ENCODE measurements around the gene FGF18. TPM values are rescaled to one million over a fixed set of nuclear protein-coding genes. Genes with fewer than 3 reads are reported as not detected.

FGF18 gene
- total RNA-seq, 1 donor from 2014 or later = 1.2 TPM

DNA sequence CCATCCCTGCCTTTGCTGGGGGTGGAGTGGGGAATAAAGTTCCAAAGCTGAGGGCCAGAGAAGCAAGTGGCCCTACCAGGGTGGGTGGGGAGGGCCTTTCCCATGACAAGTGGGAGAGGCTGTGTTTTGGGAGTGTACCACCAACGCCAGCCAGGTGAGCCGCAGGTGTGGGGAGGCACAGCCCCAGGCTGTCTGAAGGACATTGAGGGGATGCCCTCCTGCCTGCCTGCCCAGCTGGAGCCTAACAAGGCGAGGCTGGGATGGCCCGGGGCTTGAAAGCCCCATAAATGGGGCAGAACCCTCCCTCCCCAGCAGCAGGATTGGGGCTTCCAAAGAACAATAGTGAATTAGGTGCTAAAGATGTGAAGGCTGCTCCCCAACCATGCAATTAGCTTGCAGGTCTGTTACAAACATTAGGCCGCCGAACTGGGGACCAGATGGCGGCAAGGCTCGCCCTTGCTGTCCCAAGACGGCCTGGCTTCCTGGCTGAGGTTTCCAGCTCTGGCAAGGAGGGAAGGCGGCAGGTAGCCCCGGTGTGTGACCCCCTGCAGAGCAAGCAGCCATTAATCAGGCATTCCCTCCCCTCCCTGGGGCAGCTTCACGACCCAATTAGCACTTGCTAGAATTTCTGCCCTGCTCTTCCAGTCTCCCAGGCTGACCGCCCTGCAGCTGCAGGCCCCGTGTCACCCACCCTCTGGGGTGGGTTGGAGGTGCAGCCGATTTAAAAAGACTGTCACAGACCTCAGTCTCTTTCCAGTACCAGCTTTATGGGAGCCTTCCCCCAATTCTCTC is 42.9 kb downstream of the FGF18 start:
- Histone ChIP-seq H3K4me3 (ENCODE audit: insufficient read depth, low read depth, low read length) (no peak overlapping the region), H3K9ac (ENCODE audit: low read length) (no peak overlapping the region), H3K4me1 (ENCODE audit: insufficient read depth, low read length) (no peaks in the 10 kb centered on the region), H3K36me3 (ENCODE audit: insufficient read depth, low read length) (no peaks in the 10 kb centered on the region), H3K9me3 (ENCODE audit: insufficient read depth, low read depth, low read length) (no peaks in the 10 kb centered on the region), H4K20me1 (ENCODE audit: insufficient read depth, low read length) (no peaks in the 10 kb centered on the region), H3K27me3 (ENCODE audit: insufficient read depth, low read length) (peaks cover 3% of the 10 kb centered on the region), H3K27ac (ENCODE audit: low read depth, low read length) (no peak overlapping the region), H2AFZ (ENCODE audit: low read depth, low read length) (no peak overlapping the region), H3K79me2 (ENCODE audit: insufficient read depth, low read length) (no peaks in the 10 kb centered on the region), H3K4me2 (ENCODE audit: low read length) (no peak overlapping the region)
- TF ChIP-seq, protein P1, sequence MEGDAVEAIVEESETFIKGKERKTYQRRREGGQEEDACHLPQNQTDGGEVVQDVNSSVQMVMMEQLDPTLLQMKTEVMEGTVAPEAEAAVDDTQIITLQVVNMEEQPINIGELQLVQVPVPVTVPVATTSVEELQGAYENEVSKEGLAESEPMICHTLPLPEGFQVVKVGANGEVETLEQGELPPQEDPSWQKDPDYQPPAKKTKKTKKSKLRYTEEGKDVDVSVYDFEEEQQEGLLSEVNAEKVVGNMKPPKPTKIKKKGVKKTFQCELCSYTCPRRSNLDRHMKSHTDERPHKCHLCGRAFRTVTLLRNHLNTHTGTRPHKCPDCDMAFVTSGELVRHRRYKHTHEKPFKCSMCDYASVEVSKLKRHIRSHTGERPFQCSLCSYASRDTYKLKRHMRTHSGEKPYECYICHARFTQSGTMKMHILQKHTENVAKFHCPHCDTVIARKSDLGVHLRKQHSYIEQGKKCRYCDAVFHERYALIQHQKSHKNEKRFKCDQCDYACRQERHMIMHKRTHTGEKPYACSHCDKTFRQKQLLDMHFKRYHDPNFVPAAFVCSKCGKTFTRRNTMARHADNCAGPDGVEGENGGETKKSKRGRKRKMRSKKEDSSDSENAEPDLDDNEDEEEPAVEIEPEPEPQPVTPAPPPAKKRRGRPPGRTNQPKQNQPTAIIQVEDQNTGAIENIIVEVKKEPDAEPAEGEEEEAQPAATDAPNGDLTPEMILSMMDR (IDR thresholded peaks at IDR 0.05; ENCODE audit: insufficient read depth, low read depth, low read length) = no peak
- no peak for TF ChIP-seq EZH2 (IDR thresholded peaks at IDR 0.05; ENCODE audit: insufficient read depth, low read length)
- Mint-ChIP-seq H3K27me3 (ENCODE audit: low read depth, unreplicated experiment) (peaks cover 41% of the 10 kb centered on the region), H3K9me3 (ENCODE audit: unreplicated experiment) (peaks cover 2% of the 10 kb centered on the region), H3K4me1 (ENCODE audit: low read depth, unreplicated experiment) (no peaks in the 10 kb centered on the region), H3K4me3 (ENCODE audit: unreplicated experiment) (no peak overlapping the region), H3K36me3 (ENCODE audit: low read depth, unreplicated experiment) (peaks cover 2% of the 10 kb centered on the region), H3K27ac (ENCODE audit: unreplicated experiment) (no peak overlapping the region)
- FAIRE-seq (no peak), DNase-seq (ENCODE audit: low read depth) (no peak)

DNA sequence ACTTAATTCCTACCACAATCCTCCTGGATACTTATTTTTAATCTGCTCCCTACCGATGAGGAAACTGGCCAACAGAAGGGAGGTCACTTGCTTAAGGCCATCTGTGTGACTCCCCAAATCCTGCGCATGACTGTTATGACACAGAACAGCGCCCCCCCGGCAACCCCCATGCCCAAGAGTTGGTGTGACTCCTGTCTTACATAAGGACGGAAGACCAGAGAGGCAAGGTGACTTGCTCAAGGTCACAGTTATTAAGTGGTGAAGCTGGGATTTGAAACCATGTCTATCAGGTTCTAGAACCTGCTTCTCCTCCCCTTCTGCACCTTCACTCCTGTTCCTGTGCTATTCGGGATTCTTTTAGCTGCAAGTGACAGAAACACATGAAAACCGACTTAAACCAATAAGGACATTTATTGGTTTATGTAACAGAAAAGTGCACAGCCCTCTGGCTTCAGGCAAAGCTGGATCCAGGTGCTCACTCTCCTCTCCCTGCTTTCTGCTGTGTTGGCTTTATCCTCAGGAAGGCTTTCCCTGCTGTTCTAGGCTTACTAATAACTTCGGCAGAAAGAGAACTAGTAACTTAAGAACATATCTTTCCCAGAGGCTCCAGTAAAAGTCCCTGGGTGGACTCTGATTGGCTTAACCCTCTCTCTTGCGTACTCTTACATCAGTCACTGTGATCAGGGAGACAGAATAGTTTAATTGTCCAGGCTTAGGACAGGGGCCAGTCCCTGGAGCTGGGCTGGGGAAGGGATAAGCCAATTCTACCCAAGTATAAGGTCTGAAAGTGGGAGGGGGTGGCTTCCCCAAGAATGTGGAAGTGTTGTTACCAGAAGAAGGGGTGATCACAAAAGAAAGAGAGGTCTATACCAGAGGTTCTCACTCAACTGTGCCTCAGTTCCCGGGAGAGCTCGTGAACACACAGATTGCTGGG is 43.7 kb downstream of the FGF18 start:
- Histone ChIP-seq H3K9ac (ENCODE audit: low read length) (no peak overlapping the region), H3K27ac (ENCODE audit: low read depth, low read length) (no peak overlapping the region), H3K79me2 (ENCODE audit: insufficient read depth, low read length) (no peaks in the 10 kb centered on the region), H3K4me1 (ENCODE audit: insufficient read depth, low read length) (no peaks in the 10 kb centered on the region), H4K20me1 (ENCODE audit: insufficient read depth, low read length) (no peaks in the 10 kb centered on the region), H3K27me3 (ENCODE audit: insufficient read depth, low read length) (peaks cover 3% of the 10 kb centered on the region), H3K4me2 (ENCODE audit: low read length) (no peak overlapping the region), H3K9me3 (ENCODE audit: insufficient read depth, low read depth, low read length) (no peaks in the 10 kb centered on the region), H3K4me3 (ENCODE audit: insufficient read depth, low read depth, low read length) (no peak overlapping the region), H3K36me3 (ENCODE audit: insufficient read depth, low read length) (no peaks in the 10 kb centered on the region), H2AFZ (ENCODE audit: low read depth, low read length) (no peak overlapping the region)
- FAIRE-seq = no peak
- H3K4me1 Mint-ChIP-seq (ENCODE audit: low read depth, unreplicated experiment) = no peaks in the 10 kb centered on the region
- H3K4me3 Mint-ChIP-seq (ENCODE audit: unreplicated experiment) = no peak overlapping the region
- no peaks in the 10 kb centered on the region for H3K36me3 Mint-ChIP-seq (ENCODE audit: low read depth, unreplicated experiment)
- TF ChIP-seq EZH2 (IDR thresholded peaks at IDR 0.05; ENCODE audit: insufficient read depth, low read length) = no peak
- TF ChIP-seq, protein P1 (IDR thresholded peaks at IDR 0.05; ENCODE audit: insufficient read depth, low read depth, low read length) = no peak
- no peak for DNase-seq (ENCODE audit: low read depth)
- H3K9me3 Mint-ChIP-seq (ENCODE audit: unreplicated experiment) = peaks cover 2% of the 10 kb centered on the region
- peaks cover 41% of the 10 kb centered on the region for H3K27me3 Mint-ChIP-seq (ENCODE audit: low read depth, unreplicated experiment)
- no peak overlapping the region for H3K27ac Mint-ChIP-seq (ENCODE audit: unreplicated experiment)
